Skeletal muscle tissue (tissue), 4 donors: ENCODE measurements around the gene SLC35E1. TPM values are rescaled to one million over a fixed set of nuclear protein-coding genes. Genes with fewer than 3 reads are reported as not detected.
"Not testable (repeated sequence)": the region's sequence is repeated elsewhere in the genome, so short reads cannot be mapped to it uniquely, and the experiment has no call there.

Experiments
- H3K27ac ChIP-seq: one replicate; pipeline ENCODE4 v1.7.0; 2013; ENCODE audit warnings: mild to moderate bottlenecking, low read depth, low read length, inconsistent platforms
- H3K27me3 ChIP-seq, 3 donors: one replicate each; pipeline ENCODE4 v1.7.0; 2013; ENCODE audit warnings: low read length in 3 of 3; ENCODE audit not compliant: control insufficient read depth in 3 of 3, insufficient read depth in 3 of 3
- H3K36me3 ChIP-seq, 3 donors: one replicate each; pipeline ENCODE4 v1.7.0; 2013; ENCODE audit warnings: low read length in 3 of 3; ENCODE audit not compliant: control insufficient read depth in 3 of 3, insufficient read depth in 3 of 3
- H3K4me1 ChIP-seq, 3 donors: one replicate each; pipeline ENCODE4 v1.7.0; 2013; ENCODE audit warnings: low read length in 3 of 3, mild to moderate bottlenecking in 3 of 3; ENCODE audit not compliant: control insufficient read depth in 3 of 3, insufficient read depth in 3 of 3
- H3K4me3 ChIP-seq, 3 donors: one replicate each; pipeline ENCODE4 v1.7.0; 2013; ENCODE audit warnings: low read length in 3 of 3
- H3K9ac ChIP-seq, 3 donors: one replicate each; pipeline ENCODE4 v1.7.0; 2013; ENCODE audit warnings: low read length in 3 of 3, mild to moderate bottlenecking in 3 of 3, moderate library complexity in 2 of 3, low read depth in 1 of 3
- H3K9me3 ChIP-seq, 3 donors: one replicate each; pipeline ENCODE4 v1.7.0; 2013; ENCODE audit warnings: low read length in 3 of 3; ENCODE audit not compliant: control insufficient read depth in 3 of 3
- total RNA-seq: library from RNA; depleted of rRNA; stranded (reverse); fragments of >200 nt; gene quantifications from one replicate; pipeline ENCODE4 v1.2.3, GENCODE V29; 2014
- donor health status: Osteomylitis.

Gene SLC35E1
- total RNA-seq, 1 donor from 2014 or later, result 16.2 TPM

DNA sequence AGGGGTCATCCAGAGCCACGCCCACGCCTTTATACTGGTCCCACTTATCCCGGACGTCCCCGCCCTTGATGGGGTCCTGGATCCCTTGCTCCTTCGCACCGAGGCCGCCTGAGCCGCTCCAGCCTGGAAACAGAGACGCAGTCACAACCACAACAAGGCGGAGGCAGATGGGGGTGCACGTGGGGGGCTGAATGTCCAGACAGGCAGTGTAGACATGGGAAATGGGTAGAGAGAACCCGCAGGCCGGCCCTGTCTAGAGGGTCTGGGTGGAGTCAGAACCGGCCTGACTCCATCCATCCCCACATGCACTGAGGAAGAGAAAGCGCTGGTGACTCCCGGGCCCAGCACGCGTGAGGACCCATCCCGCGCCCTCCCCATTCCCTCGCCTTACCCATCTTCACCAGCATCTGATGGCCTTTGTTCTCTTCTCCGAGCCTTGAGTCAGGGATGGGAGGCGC lies 53.0 kb downstream of the SLC35E1 start:
- H3K4me3 ChIP-seq, result no peak overlapping the region
- H3K9ac ChIP-seq, result no peak overlapping the region
- H3K9me3 ChIP-seq, result no peaks in the 10 kb centered on the region
- no peaks in the 10 kb centered on the region for H3K4me1 ChIP-seq
- H3K36me3 ChIP-seq, result peaks cover 68 to 73% (median 72%) of the 10 kb centered on the region in 3 donors
- no peak overlapping the region for H3K27ac ChIP-seq
- H3K27me3 ChIP-seq, result no peaks in the 10 kb centered on the region

DNA sequence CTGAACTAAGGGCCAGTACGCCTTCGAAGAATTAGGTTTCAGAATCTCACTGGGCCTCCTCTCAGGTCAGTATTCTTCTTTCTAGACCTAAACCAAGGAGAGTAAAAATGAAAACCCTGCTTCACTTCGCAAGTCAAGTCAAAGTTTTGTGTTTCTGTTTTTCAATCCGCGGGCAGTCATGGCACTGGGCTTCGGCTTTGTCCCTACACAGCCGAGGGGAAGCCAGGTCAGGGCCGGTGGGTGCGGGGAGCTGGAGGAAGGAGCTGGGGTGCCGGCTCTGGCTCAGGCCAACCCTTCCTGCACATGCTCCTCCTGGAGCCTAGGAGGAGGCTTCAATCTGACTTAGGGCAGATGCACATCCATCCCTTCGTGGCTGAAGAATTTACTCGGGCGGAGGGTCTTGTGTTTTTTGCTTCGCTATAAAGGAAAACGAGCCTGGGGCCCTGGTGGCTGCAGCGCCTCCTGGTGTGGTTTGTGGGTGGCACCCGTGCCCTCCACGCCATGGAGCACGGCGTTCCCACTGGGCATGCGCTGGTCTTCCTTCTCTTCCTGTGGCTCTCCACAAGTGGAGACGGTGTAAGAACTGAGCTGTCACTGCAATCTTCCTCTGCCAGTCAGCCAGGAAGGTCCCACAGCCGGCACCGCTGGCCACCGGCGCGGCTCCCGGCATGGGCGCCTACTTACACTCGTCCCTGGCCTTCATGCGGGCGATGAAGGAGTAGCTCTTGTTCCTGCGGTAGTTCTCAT lies 53.6 kb downstream of the SLC35E1 start:
- Histone ChIP-seq H3K4me1 (no peaks in the 10 kb centered on the region), H3K9me3 (no peaks in the 10 kb centered on the region), H3K27ac (no peak overlapping the region), H3K9ac (no peak overlapping the region), H3K36me3 (peaks cover 65 to 69% (median 67%) of the 10 kb centered on the region in 3 donors), H3K4me3 (no peak overlapping the region), H3K27me3 (no peaks in the 10 kb centered on the region)

DNA sequence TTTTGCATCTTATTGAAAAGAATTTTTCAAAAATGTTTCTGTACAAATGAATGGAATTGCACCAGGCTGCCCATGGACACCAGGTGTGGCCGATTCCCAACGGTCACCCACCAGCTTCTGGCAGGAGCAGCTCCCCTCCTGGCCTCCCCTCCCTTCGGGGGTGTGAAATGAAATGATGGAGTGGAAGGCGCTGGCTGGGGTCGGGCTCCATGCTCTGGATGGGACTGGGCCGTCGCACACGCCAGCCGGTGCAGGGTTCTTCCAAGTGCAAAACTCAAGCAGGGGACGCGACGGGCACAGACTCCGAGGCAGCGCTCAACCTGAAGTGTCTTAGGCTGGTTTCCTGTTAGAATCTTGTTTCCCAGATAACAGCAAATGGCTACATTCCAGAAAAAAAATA lies 54.2 kb downstream of the SLC35E1 start:
- no peak overlapping the region for H3K9ac ChIP-seq
- no peaks in the 10 kb centered on the region for H3K9me3 ChIP-seq
- H3K4me1 ChIP-seq, result no peaks in the 10 kb centered on the region
- no peak overlapping the region for H3K27ac ChIP-seq
- peaks cover 64% of the 10 kb centered on the region in 3 donors for H3K36me3 ChIP-seq
- H3K27me3 ChIP-seq, result no peaks in the 10 kb centered on the region
- no peak overlapping the region for H3K4me3 ChIP-seq

DNA sequence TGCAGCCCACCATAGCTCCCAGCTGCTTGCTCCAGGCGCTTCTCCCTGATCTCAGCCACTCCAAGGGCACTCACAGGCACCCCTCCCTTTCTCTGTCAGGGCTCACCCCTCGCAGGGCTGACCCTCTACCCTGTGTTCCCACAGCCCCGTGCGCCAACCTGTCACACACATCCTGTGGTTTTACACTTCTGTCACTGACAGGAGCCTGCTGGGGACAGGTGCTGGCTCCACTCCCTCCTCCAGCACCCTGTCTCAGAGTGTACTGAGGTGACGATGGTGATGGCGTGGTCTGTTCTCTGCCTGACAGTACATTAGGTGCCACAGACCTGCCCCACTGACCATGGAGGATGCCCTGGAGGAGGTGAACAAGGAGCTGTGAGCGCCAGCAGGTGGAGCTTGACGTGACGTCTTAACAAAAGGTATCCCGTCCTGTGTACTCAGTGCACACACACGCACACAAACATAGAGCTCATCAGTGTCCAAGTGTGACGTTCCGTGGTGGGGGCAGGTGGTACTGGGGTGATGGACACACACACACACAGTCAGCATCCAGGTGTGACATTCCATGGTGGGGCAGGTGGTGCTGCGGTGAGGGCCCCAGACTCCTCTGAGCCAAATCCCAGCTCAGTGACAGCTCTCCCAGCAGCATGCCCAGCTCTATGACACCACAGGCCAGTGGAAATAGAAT lies 55.1 kb downstream of the SLC35E1 start:
- Histone ChIP-seq H3K4me1 (no peaks in the 10 kb centered on the region), H3K4me3 (no peak overlapping the region), H3K27me3 (no peaks in the 10 kb centered on the region), H3K27ac (no peak overlapping the region), H3K36me3 (peaks cover 61 to 63% (median 61%) of the 10 kb centered on the region in 3 donors), H3K9me3 (no peaks in the 10 kb centered on the region), H3K9ac (no peak overlapping the region)

DNA sequence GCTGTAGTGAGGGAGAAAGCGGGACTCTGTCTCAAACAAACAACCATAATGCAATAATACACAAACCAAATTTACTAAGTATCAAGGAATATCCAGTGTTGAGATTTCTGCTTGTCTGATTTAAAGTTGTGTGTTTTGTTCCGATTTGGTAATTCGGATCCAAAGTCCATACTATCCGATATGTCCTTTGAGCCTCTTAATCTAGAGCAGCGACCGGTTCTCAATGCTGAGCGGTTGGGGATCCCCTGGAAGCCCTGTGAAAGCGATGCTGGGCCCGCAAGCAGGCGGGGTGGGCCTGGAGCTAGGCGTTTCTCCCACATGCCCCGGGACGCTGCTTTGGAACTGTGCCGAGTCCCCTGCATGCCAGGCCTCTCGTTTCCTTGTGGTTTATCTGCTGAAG lies 55.8 kb downstream of the SLC35E1 start:
- Histone ChIP-seq H3K36me3 (peaks cover 55 to 60% (median 58%) of the 10 kb centered on the region in 3 donors), H3K27ac (no peak overlapping the region), H3K9me3 (no peaks in the 10 kb centered on the region), H3K27me3 (no peaks in the 10 kb centered on the region), H3K4me3 (no peak overlapping the region), H3K9ac (no peak overlapping the region), H3K4me1 (no peaks in the 10 kb centered on the region)

DNA sequence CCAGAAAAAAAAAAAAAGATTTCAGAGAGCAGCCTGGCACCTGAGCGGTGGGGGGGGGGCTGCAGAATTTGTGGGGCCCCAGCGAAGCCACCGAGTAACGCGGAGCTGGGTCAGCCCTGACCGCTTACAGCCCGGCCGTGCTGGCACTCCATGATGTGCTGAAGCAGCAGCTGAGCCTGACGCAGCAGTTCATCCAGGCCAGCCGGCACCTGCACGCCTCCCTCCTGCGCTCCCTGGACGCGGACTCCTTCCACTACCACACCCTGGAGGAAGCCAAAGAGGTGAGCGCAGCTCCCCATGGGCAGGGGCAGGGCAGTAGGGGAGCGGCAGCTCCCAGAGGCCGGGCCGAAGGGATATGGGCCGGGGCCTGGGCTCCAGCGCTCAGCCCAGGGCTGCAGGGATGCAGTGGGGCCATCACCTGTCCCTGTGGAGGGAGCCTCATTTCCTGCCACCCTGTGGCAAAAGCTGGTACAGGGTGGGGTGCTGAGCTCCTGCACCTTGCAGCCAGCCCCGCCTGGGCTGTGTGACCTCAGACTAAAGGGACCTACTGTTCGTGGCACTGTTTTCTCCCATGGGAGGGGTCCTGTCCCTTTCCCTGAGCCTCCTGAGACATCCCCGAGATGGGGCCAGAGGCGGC lies 57.7 kb downstream of the SLC35E1 start:
- Histone ChIP-seq H3K4me1 (no peaks in the 10 kb centered on the region), H3K9me3 (no peaks in the 10 kb centered on the region), H3K36me3 (peaks cover 39 to 53% (median 50%) of the 10 kb centered on the region in 3 donors), H3K27me3 (no peaks in the 10 kb centered on the region), H3K9ac (no peak overlapping the region), H3K27ac (no peak overlapping the region), H3K4me3 (no peak overlapping the region)

DNA sequence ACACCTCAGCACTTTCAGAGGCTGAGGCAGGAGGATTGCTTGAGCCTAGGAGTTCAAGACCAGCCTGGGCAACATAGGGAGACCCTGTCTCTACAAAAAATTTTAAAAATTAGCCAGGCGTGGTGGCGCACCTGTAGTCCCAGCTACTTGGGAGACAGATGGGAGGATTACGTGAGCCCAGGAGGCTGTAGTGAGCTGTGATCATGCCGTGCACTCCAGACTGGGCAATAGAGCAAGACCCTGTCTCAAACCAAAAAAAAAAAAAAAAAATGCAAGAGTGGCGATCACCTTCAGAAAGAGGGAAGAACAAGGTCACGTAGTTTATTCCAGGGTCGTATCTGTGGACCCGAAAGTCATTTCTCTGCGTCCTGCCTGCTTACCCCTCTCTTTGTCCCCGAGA lies 59.6 kb downstream of the SLC35E1 start:
- H3K27me3 ChIP-seq, H3K9me3 ChIP-seq, H3K27ac ChIP-seq, H3K9ac ChIP-seq, H3K4me1 ChIP-seq, H3K4me3 ChIP-seq: not testable (repeated sequence)
- H3K36me3 ChIP-seq, result peaks cover 24 to 41% (median 40%) of the 10 kb centered on the region in 3 donors

DNA sequence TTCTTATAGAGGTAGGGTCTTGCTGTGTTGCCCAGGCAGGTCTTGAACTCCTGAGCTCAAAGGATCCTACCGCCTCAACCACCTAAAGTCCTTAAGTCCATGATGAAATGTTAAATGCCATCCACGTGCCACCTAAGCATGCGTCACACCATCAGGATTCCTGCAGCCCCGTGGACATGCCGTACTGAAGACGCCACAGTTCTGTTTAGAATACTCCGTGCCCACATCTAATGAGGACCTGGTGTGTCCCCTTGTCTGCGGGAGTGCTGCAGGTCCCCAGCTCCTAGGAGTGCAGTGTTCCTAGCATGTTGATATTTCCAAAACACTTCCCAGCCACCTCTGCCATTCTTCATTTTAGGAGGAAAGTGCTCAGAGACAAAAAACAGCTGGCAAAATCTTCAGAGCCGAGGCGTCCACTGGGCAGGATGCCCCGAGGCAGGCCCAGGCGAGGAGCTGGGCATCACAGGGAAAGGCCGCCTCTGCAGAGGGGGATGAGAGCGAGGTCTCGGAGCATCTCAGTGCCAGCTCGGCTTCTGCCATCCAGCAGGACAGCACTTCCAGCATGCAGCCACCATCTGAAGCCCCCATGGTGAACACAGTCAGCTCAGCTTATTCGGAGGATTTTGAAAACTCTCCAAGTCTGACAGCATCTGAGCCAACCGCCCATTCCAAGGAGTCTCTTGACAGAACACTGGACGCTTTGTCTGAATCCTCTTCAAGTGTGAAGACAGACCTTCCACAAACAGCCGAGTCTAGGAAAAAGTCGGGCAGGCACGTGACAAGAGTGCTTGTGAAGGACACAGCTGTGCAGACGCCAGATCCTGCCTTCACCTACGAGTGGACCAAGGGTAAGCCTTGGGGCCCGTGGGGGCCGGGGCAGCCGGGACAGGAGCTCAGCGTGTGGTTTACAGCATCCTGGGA lies 62.8 kb downstream of the SLC35E1 start:
- peaks cover 0 to 3% (median 0%) of the 10 kb centered on the region in 3 donors for H3K4me1 ChIP-seq
- H3K4me3 ChIP-seq, result no peak overlapping the region
- no peak overlapping the region for H3K27ac ChIP-seq
- peaks cover 9 to 30% (median 27%) of the 10 kb centered on the region in 3 donors for H3K36me3 ChIP-seq
- H3K27me3 ChIP-seq, result no peaks in the 10 kb centered on the region
- H3K9me3 ChIP-seq, result no peaks in the 10 kb centered on the region
- no peak overlapping the region for H3K9ac ChIP-seq

DNA sequence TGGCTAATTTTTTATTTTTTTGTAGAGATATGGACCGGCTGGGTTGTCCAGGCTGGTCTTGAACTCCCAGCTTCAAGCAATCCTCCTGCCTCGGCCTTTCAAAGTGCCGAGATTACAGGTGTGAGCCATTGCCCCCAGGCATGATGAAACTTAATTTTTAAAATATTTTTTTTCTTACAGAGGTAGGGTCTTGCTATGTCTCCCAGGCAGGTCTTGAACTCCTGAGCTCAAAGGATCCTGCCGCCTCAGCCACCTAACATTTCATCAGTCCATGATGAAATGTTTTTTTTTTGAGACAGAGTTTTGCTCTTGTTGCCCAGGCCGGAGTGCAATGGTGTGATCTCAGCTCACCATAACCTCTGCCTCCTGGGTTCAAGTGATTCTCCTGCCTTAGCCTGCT lies 63.7 kb downstream of the SLC35E1 start:
- Histone ChIP-seq H3K4me1 (peaks cover 0 to 3% (median 0%) of the 10 kb centered on the region in 3 donors), H3K4me3 (no peak overlapping the region), H3K36me3 (peaks cover 14 to 31% (median 31%) of the 10 kb centered on the region in 3 donors), H3K27ac (no peak overlapping the region), H3K27me3 (no peaks in the 10 kb centered on the region), H3K9ac (no peak overlapping the region), H3K9me3 (no peaks in the 10 kb centered on the region)
